NCI-H748 treated with DMSO at 0.1 percent for 48 hours (cell line): ENCODE measurements around the gene CD164L2.
"Not testable (repeated sequence)": the region's sequence is repeated elsewhere in the genome, so short reads cannot be mapped to it uniquely, and the experiment has no call there.

Experiments
- DNase-seq: peaks from one replicate; lab custom pipeline; 2025; lab: John Stamatoyannopoulos, UW

Gene CD164L2

GRCh38 chr1:27383039-27383605, at the start of gene CD164L2:
Gene CD164L2, minus strand, starts transcription at chr1:27383333. Its CDS starts 94 bp downstream, at chr1:27383239.
- DNase-seq: no peak

- DNase-seq: not testable (repeated sequence)
These were observed 49.6 kb upstream of the CD164L2 start for GRCh38 chr1:27432725-27433124.

GRCh38 chr1:27431601-27431940, 48.4 kb upstream of the CD164L2 start:
- no peak for DNase-seq

GRCh38 chr1:27430903-27431600, 47.9 kb upstream of the CD164L2 start:
- no peak for DNase-seq

GRCh38 chr1:27429029-27429425, 45.9 kb upstream of the CD164L2 start:
- DNase-seq: no peak

- DNase-seq: no peak
These were observed 45.3 kb upstream of the CD164L2 start for GRCh38 chr1:27428316-27429028.

- DNase-seq: no peak
These were observed 44.7 kb upstream of the CD164L2 start for GRCh38 chr1:27427816-27428315.

GRCh38 chr1:27427329-27427728, 44.2 kb upstream of the CD164L2 start:
- DNase-seq: no peak

GRCh38 chr1:27423709-27424108, 40.6 kb upstream of the CD164L2 start:
- DNase-seq: no peak

- DNase-seq: no peak
These were observed 35.4 kb upstream of the CD164L2 start for GRCh38 chr1:27418326-27419185.

- DNase-seq: no peak
These were observed 34.6 kb upstream of the CD164L2 start for GRCh38 chr1:27417713-27418112.

- DNase-seq: peak; percentile 17
These were observed 33.4 kb upstream of the CD164L2 start for GRCh38 chr1:27416387-27417111.

GRCh38 chr1:27414091-27414490, 31.0 kb upstream of the CD164L2 start:
- DNase-seq: no peak

- no peak for DNase-seq
These were observed 29.9 kb upstream of the CD164L2 start for GRCh38 chr1:27413004-27413403.

GRCh38 chr1:27412502-27412901, 29.4 kb upstream of the CD164L2 start:
- no peak for DNase-seq

GRCh38 chr1:27410709-27411108, 27.6 kb upstream of the CD164L2 start:
- no peak for DNase-seq

- no peak for DNase-seq
These were observed 26.5 kb upstream of the CD164L2 start for GRCh38 chr1:27409669-27410068.

GRCh38 chr1:27408151-27408550, 25.0 kb upstream of the CD164L2 start:
- no peak for DNase-seq

GRCh38 chr1:27406791-27407190, 23.7 kb upstream of the CD164L2 start:
- DNase-seq: not testable (repeated sequence)

- DNase-seq: no peak
These were observed 23.2 kb upstream of the CD164L2 start for GRCh38 chr1:27406362-27406680.

GRCh38 chr1:27405598-27406361, 22.6 kb upstream of the CD164L2 start:
- not testable (repeated sequence) for DNase-seq
